GM06990 (cell line): Measurements from ENCODE around the gene MAP1S.

Experiments used
- DNase-seq: peaks from one replicate; pipeline ENCODE4 v3.0.0-alpha.2; 2011; ENCODE audit not compliant: insufficient read length; ENCODE audit errors: extremely low read depth
- H3K27me3 ChIP-seq: replicated peaks from 2 replicates; pipeline ENCODE4 v1.6.0; 2011; ENCODE audit warnings: low read length; ENCODE audit not compliant: control insufficient read depth, insufficient read depth
- H3K36me3 ChIP-seq: 2 replicates; pipeline ENCODE4 v1.5.1; 2011; ENCODE audit warnings: low read length; ENCODE audit not compliant: control insufficient read depth, insufficient read depth
- H3K4me3 ChIP-seq: replicated peaks from 2 replicates; pipeline ENCODE4 v1.5.1; 2011; ENCODE audit warnings: low read depth, mild to moderate bottlenecking, control low read depth, low read length
- CTCF ChIP-seq: IDR thresholded peaks from 2 replicates; pipeline ENCODE4 v1.5.1; 2011; ENCODE audit warnings: low read length, control low read depth, mild to moderate bottlenecking, inconsistent platforms; ENCODE audit not compliant: insufficient read depth, poor library complexity, severe bottlenecking

The MAP1S gene

GRCh38 chr19:17754634-17755442 is 35.6 kb downstream of the MAP1S start:
- Histone ChIP-seq H3K36me3 (peaks cover 4% of the 10 kb centered on the region), H3K4me3 (peak overlapping the region; percentile 20)
- peak; percentile 59 for DNase-seq

GRCh38 chr19:17755443-17755890 is 36.2 kb downstream of the MAP1S start:
- Histone ChIP-seq H3K36me3 (peaks cover 4% of the 10 kb centered on the region), H3K4me3 (peak overlapping the region; percentile 20; the same call in 1 of the 2 replicates), H3K27me3 (no peaks in the 10 kb centered on the region)
- no peak for DNase-seq
- no peak for TF ChIP-seq CTCF

More at GRCh38 chr19:17754634-17755442, 35.6 kb downstream of the MAP1S start:
- no peaks in the 10 kb centered on the region for H3K27me3 ChIP-seq
- TF ChIP-seq CTCF: peak; percentile 64

GRCh38 chr19:17755977-17756670 is 36.8 kb downstream of the MAP1S start:
- H3K36me3 ChIP-seq: peaks cover 4% of the 10 kb centered on the region
- H3K27me3 ChIP-seq: no peaks in the 10 kb centered on the region
- TF ChIP-seq CTCF: no peak
- peak; percentile 83 for DNase-seq
- peak overlapping the region; percentile 12; the same call in 1 of the 2 replicates for H3K4me3 ChIP-seq

GRCh38 chr19:17757125-17757524 is 37.8 kb downstream of the MAP1S start:
- Histone ChIP-seq H3K36me3 (peaks cover 4% of the 10 kb centered on the region), H3K4me3 (no peak overlapping the region), H3K27me3 (no peaks in the 10 kb centered on the region)
- DNase-seq: no peak
- TF ChIP-seq CTCF: no peak

- Histone ChIP-seq H3K27me3 (no peaks in the 10 kb centered on the region), H3K36me3 (peaks cover 4% of the 10 kb centered on the region), H3K4me3 (no peak overlapping the region)
- no peak for TF ChIP-seq CTCF
- no peak for DNase-seq
These were observed 39.2 kb downstream of the MAP1S start for GRCh38 chr19:17758515-17758914.
